Mucosa of descending colon (tissue), 3 donors: Measurements from ENCODE around the gene SIK2. TPM values are rescaled to one million over a fixed set of nuclear protein-coding genes. Genes with fewer than 3 reads are reported as not detected.

Source experiments
- ATAC-seq: fragments of 200-7000 bp; cut with Tn5 transposase; one replicate; pipeline ENCODE4 v1.9.1; 2020; ENCODE audit warnings: mild to moderate bottlenecking, moderate library complexity
- DNase-seq, 3 donors: peaks; one replicate each; pipeline ENCODE4 v3.0.0-alpha.2; 2020
- H3K36me3 ChIP-seq: fragments of 200-600 bp; one replicate; pipeline ENCODE4 v1.8.0; 2021; ENCODE audit warnings: low read depth, mild to moderate bottlenecking
- H3K4me1 ChIP-seq: fragments of 200-600 bp; one replicate; pipeline ENCODE4 v1.8.0; 2021; ENCODE audit warnings: low read depth, mild to moderate bottlenecking
- H3K4me3 ChIP-seq: fragments of 200-600 bp; one replicate; pipeline ENCODE4 v1.8.0; 2021; ENCODE audit warnings: mild to moderate bottlenecking
- H3K9me3 ChIP-seq: fragments of 200-600 bp; one replicate; pipeline ENCODE4 v1.8.0; 2021; ENCODE audit warnings: mild to moderate bottlenecking
- intact Hi-C, 2 donors: fragments of 100-400 bp; cut with DNase I in 1 of 2; cut with micrococcal nuclease in 1 of 2; formaldehyde crosslinking; loops; one replicate each; pipeline versions ENCODE4 v1.11.0 to v1.11.1; 2022; cut with DNase I, micrococcal nuclease
- total RNA-seq, 3 donors: library from RNA; stranded (reverse); fragmentation: NEBNext Ultra II Directional in 2 of 3; extraction: Animal tissue kit (Norgen Biotek cat#: 25700) in 2 of 3; gene quantifications; one replicate each; pipeline versions ENCODE4 v1.2.1 to v1.2.4, GENCODE V29; 2021 to 2023
- TF ChIP-seq, protein P1 (sequence below): fragments of 200-600 bp; IDR thresholded peaks from one replicate; pipeline ENCODE4 v1.8.0; 2022; ENCODE audit warnings: antibody characterized with exemption, mild to moderate bottlenecking
- donor health status: DM: no; HTN: no; CAD: no; lungs with moderate emphysema.
- donor health status: DM: no; HTN: no; CAD: no.
- donor health status: DM: no; HTN: yes; CAD: no.

The SIK2 gene
- total RNA-seq, 3 donors from 2014 or later = 22.0 to 23.0 (median 22.7) TPM

DNA sequence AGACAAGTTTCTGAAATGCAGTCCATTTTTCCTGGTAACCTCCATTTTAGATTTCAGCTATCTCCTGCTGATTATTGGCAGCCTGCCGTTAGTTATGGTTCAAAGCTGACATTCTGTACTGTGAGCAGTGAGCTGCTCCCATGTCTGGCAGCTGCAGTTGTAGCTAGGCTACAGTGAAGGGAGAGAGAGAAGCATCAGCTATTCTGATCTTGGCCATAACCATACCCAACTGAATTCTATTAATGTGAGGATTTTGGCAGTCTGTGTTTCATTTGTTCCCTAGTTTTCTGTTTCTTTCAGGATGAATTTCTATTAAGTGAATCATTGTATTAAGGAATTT is 33.4 kb downstream of the SIK2 start:
- TF ChIP-seq, protein P1, sequence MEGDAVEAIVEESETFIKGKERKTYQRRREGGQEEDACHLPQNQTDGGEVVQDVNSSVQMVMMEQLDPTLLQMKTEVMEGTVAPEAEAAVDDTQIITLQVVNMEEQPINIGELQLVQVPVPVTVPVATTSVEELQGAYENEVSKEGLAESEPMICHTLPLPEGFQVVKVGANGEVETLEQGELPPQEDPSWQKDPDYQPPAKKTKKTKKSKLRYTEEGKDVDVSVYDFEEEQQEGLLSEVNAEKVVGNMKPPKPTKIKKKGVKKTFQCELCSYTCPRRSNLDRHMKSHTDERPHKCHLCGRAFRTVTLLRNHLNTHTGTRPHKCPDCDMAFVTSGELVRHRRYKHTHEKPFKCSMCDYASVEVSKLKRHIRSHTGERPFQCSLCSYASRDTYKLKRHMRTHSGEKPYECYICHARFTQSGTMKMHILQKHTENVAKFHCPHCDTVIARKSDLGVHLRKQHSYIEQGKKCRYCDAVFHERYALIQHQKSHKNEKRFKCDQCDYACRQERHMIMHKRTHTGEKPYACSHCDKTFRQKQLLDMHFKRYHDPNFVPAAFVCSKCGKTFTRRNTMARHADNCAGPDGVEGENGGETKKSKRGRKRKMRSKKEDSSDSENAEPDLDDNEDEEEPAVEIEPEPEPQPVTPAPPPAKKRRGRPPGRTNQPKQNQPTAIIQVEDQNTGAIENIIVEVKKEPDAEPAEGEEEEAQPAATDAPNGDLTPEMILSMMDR = no peak
- ATAC-seq (peak; percentile 65), DNase-seq (peak in 1 of 3 donors; percentile 33)
- intact Hi-C loops = no loop called here
- no peaks in the 10 kb centered on the region for H3K9me3 ChIP-seq
- H3K4me3 ChIP-seq = no peak overlapping the region
- no peaks in the 10 kb centered on the region for H3K36me3 ChIP-seq
- peaks cover 26% of the 10 kb centered on the region for H3K4me1 ChIP-seq

DNA sequence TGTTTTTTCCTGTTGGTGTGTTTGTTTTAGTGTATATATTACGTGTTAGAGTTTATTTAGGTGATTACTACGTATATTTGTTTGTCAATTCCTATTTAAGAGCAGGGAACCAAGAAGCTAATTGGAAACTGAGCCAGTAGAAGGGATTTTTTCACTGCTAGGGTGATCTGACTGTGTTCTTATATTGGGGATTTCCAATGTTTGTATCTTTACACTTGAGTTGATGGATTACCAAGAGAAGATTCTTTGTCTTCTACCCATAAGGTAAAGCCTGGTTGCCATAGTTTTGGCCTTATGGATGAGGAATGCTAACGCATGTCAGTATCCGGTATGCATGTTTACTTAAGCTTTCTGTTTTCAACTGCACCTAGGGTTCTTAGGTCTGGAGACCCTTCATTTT is 35.6 kb downstream of the SIK2 start:
- H3K9me3 ChIP-seq = no peaks in the 10 kb centered on the region
- ATAC-seq = no peak
- H3K4me3 ChIP-seq = no peak overlapping the region
- no peak for DNase-seq
- intact Hi-C loops = no loop called here
- no peaks in the 10 kb centered on the region for H3K36me3 ChIP-seq
- peaks cover 22% of the 10 kb centered on the region for H3K4me1 ChIP-seq
- TF ChIP-seq, protein P1 = no peak

DNA sequence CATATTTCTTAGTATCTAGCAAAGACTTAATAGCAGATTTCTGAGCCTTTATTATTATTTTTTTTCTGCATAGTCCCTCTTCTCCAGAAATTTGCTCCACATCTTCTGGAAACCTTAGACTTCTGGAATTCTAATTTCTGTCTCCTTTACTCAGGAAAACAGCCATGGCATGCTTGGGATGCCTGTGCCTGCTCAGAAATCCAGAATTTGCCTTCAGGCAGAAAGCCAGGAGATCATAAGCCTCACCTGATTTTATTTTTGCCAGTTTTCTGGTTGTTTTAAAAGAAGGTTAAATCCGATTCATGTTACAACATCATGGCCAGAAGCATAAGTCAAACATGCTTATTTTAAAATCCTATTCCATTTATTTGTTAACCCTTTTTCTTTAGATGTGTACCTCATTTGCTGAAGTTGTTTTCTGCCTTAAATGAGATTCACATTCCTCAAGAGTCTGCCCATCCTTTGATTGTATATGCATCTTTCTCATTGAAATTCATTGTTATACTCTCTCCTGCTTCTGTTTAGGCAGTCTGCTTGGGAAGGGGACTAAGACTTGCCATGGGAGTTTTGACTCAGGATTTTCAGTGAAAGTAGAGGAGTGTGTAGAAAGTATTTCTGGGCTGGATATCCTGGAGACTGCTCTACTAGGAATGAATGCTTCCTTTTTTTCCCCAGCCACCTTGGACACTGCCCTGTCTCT is 37.1 kb downstream of the SIK2 start:
- TF ChIP-seq, protein P1 = no peak
- H3K36me3 ChIP-seq = no peaks in the 10 kb centered on the region
- intact Hi-C loops = no loop called here
- no peaks in the 10 kb centered on the region for H3K9me3 ChIP-seq
- H3K4me3 ChIP-seq = no peak overlapping the region
- ATAC-seq (no peak), DNase-seq (no peak)
- H3K4me1 ChIP-seq = peaks cover 8% of the 10 kb centered on the region

DNA sequence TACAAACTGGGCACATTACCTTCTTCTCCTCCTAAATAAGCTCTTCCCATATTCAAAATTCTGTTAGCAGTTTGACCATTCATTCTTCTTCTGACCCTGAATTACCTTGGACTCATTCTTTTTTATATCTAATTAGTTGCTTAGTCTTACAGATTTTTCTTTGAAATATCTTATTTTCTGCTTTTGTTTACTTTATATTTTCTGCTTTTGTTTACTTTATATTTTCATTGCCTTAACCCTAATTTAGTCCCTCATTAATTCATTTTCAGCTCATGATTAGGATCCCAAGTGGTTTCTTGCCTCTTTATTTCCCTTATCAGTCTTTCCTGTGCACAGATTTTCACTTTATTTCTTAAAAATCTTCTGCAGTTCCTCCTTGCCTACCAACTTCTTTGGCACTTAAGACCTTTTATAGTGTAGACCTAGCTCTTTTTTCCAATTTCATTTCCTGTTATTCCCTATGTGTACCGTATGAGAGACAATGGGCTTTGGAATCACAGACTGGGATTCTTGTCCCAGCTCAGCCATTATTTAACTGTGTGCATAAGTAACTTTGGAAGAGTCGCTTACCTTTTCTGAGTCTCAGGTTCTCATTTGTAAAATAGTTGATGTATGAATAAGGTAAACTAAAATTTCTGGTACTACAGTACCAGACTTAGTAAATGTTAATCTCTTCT is 39.2 kb downstream of the SIK2 start:
- no peaks in the 10 kb centered on the region for H3K9me3 ChIP-seq
- no peak for DNase-seq
- H3K4me3 ChIP-seq = no peak overlapping the region
- TF ChIP-seq, protein P1 = no peak
- ATAC-seq = peak; percentile 43
- H3K4me1 ChIP-seq = no peaks in the 10 kb centered on the region
- no peaks in the 10 kb centered on the region for H3K36me3 ChIP-seq
- intact Hi-C loops = no loop called here

DNA sequence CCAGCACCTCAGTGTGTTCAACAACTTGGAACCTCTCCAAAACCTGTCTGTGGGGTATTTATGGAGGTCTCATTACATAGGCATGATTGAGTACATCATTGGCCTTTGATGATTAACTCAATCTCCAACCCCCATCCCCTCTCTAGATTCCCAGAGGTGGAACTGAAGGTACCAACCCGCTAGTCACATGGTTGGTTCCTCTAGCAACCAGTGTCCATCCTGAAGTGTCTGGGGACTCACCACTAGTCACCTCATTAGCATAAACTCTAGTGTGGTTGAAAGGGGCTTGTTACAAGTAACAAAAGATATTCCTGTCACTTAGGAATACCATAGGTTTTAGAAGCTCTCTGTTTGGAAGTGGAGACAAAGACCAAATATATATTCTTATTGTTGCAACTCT is 40.3 kb downstream of the SIK2 start:
- TF ChIP-seq, protein P1 = no peak
- Histone ChIP-seq H3K4me3 (no peak overlapping the region), H3K9me3 (no peaks in the 10 kb centered on the region), H3K4me1 (peaks cover 4% of the 10 kb centered on the region), H3K36me3 (no peaks in the 10 kb centered on the region)
- intact Hi-C loops = no loop called here
- ATAC-seq (no peak), DNase-seq (no peak)
